ENCODE measurements around the gene GJB2.
"Not testable (repeated sequence)": the region's sequence is repeated elsewhere in the genome, so short reads cannot be mapped to it uniquely, and the experiment has no call there.

The GJB2 gene

DNA sequence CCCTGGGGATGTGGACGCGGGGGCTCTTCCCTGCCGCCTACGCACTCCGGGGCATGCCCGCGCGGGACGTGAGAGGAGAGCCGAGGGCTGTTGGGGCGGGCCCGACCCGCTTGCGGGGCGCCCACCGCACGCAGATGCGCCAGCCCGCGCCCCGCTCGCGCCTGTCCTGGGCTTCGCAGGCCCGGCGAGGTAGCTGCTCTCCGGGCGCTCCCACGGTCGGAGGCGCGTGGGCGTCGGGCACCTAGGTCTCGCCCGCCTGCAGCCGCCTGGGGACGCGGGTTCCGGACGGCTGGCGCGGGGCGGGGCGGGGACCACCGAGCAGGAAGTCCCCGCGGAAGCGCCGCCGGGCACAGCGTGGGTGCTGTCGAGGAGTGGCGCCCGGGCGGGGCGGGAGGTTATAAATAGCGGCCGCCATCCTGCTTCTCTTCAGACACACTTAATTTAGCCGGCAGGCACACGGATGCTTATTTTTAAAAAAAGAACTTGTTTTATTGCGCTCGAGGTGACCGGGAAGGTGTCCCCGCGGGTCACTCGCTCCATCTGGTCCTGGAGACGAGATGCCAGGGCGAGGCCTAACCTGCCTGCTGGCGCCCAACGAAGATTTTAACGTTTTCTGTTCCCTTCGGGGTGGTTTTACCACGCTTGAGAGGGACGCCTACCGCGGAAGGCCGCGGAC is 31.3 kb downstream of the GJB2 start:
- no peak for DNase-seq

DNA sequence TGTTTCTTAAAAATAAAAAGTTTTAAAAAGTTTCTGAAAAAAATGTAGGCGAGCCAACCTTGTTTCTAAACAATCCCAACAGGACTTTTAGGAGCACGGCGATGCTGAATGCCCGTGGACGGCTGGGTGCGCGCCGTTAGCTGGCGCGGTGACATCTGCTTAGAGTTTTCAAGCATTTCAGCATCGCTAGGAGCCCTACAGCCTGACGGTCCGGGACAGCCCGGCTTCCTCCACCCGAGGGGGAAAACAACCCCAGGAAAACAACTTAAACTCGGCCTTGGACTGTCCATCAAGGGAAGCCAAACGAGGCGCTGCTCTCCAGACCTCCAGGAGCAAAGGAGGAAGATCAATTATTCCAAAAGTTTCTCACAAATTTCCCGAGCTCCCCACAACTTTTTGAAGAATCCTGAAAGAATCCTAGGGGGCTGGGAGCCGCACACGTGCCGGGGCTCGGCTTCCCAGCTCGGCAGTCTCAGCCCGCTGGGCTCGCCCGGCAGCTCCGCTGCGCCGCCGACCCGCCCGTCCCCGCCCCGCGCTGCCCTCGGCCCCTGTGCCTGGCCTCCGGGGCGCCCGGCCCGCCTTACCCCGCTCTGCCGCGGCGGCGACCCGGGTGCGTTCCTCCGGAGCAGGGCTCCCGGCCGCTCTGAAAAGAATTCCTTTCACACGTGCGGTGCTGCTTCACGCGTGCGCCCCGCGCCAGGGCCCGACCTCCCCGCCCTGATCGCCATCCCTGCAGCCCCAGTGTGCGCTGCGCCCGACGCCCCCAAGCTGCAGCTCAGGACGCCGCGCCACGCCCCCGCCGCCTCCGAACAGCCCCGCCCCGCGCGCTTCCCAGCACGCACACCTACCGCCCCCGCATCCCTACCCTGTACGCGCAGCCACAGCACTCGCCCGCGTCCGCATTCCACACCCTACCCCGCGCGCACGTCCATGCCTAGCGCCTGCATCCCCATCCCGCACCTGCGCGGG is 32.1 kb downstream of the GJB2 start, which contains the start of gene GJA3:
Gene GJA3, minus strand, starts transcription at position 747 of the 969 bp plus-strand sequence. CDS start 17,764 bp downstream, outside the sequence.
- no peak for DNase-seq

DNA sequence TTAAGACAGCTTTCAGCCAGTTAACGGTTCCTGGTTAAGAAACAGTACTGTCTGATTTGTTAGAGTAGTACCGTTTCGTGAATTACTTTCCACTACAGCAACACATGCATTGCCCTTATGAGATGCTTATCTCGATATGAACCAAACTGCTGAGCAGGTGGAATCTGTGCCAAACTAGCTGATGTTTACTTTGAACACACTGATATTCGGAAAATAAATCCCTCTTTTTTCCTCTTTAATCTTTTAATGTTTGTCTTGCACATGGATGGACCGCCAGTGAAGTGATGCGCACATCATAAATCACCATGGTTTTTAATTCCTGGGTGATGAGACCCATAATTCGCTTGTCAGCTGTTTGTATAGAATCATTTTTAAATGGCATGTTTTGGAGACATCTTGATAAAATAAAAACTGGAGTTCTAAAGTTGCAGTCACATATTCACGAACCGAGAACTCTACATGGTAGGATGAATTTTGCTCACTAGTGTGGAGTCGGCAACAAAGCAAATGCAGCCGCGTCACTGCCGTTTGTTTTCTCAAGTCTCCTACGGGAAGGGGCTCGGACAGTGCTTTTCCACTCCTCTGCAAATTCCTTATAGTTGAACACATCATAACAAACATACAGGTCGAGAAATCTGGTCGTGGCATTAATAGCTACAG is 33.0 kb downstream of the GJB2 start:
- no peak for DNase-seq

DNA sequence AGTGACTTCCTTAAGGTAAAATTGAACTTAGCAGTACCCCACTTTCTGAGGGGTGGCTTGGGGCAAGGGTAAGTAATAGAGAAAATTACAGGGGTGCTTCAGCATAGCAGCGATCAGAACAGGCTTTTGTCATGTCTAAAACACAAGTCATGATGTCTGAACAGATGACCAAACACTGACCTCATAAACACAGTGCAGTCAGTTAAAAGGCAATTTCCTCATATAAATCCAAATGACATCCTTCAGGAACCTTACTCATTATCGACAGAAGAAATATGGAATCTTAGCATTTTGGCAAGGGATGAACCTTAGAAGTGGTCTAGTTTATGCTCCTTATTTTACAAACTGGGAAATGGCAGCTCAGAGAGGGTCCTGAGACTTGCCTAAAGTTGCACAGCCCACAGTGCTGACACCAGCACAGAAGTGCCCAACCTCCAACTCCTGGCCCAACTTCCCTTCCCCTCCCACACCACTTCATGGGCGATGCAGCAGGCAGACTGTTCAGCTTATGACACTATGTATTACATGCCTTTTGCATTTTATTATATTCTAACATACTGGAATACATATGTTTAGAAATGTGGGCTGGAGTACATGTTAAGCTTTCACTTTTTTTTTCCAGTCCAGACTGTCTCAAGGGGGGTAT is 35.5 kb downstream of the GJB2 start:
- no peak for DNase-seq

DNA sequence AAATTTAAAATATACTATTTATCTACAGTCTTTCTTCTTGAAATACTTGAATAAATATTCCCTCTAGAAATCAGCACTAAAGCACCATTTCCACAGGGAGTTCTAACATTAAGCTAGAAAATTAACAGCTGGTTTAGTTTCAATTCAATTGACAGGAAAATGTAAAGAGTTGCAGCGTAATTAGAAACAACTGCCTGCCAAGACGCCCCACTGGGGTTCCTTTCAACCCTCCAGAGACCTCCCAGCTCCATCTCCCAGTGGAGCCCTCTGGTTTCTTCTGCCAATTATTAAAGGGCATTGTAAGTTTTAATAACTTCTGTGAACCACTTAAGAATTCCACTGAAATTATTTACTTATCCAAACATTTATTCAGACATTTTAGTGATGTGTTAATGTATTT is 36.0 kb downstream of the GJB2 start:
- DNase-seq, result no peak

DNA sequence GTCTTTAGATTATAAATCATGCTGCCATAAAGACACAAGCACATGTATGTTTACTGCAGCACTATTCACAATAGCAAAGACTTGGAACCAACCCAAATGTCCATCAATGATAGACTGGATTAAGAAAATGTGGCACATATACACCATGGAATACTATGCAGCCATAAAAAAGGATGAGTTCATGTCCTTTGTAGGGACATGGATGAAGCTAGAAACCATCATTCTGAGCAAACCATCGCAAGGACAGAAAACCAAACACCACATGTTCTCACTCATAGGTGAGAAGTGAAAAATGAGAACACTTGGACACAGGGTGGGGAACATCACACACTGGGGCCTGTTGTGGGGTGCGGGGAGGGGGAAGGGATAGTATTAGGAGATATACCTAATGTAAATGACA is 39.4 kb downstream of the GJB2 start:
- not testable (repeated sequence) for DNase-seq

DNA sequence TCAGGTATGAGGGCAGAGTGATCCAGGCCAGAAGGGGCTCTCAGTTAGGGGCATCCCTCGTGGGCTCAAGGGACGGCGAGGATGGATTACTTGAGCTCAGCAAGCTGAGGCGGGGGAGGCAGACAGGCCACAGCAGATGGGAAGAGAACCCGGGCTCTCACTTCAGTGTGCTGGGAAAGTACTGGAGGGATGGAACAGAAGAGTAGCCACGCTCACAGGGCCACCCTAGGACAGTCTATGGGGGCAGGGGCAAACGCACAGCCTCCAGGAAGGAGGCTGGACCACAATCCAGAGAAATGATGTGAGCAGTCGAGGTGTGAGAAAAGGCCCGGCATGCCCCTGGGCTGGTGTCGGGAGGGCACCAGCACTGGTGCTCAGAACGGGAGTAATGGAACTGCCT is 41.1 kb downstream of the GJB2 start:
- DNase-seq, result no peak

DNA sequence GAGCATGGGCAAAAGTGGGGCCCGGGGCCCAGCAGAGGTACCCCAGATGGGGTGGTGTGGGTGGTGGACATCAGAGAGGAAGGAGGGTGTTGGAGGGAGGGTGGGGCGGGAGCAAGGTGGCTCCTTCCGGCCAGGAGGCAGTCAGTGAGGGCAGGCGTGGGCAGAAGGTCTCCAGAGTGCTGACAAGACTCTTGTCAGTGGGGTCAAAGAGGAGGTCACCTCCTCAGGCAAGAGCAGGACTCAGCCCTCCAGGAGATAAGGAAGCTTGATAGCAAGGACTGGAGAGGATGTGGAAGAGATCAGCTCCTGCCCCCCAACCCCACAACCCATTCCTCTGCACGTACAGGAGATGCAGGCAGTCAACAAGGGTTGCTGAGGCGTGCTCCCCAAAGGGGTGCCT is 41.7 kb downstream of the GJB2 start:
- no peak for DNase-seq

DNA sequence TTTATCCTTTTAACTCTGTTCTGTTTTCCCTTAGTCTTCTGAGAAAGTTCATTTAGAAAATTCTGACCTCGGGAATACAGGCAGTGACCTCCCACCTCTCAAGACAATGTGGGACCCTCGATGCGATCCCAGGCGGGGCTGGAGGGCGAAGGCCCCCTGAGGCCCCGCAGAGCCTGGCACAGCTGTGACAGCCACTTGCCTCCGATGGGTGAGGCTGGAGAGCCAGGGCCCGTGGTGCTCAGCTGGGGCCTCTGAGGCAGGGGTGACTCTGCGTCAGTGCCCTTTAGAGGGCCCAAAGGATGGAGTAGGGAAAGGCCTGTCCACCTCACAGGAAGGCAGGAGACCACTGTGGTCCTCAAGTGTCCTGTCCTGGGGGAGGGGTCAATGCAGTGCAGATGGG is 42.2 kb downstream of the GJB2 start:
- DNase-seq, result no peak

DNA sequence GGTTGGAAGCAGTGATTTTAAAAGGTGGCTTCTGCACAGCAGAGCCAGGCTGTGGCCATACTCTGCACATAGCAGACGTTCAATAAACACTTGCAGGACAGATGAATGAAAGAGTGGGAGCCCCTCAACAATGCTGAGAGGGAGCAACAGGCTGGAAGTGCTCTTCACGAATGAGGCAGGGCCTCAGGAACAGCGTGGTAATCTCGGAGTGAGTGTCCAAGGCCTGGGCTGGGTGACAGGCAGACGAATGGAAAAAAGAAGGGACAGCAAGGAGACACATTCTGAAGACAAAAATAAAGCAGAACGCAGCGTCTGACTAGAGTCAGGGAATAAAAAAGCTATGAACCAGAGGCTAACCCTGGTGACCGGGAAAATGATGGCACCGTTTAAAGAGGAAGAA is 43.0 kb downstream of the GJB2 start:
- no peak for DNase-seq

DNA sequence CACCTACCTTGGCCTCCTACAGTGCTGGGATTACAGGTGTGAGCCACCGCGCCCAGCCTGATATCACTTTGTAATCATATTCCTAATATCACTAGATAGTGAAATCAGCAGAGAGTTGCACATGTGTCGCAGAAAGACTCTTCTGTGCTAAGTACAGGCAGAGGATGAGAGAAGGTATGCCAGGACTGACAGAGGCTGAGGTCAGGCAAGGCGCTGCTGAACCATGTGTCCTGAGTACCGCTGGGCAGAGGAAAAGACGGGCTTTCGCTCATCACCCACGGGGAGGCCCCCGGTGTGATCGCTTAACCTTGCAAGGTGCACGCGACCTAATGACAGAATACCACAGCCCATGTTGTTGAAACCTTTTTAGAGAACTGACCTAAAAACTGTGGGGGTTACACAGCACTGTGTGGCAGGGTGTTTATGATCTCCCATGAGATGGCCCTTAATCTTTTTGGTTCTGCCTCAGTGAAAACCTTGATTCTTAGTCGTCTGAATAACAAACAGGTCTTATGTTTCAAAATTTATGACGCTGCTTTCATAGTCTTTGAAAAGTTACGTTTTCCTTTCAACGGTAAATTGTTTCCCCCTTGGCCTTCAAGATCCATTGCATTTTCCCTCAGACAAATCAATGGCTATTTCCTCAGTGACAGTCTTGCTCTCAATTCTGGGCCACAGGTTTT is 44.1 kb downstream of the GJB2 start:
- DNase-seq, result no peak

DNA sequence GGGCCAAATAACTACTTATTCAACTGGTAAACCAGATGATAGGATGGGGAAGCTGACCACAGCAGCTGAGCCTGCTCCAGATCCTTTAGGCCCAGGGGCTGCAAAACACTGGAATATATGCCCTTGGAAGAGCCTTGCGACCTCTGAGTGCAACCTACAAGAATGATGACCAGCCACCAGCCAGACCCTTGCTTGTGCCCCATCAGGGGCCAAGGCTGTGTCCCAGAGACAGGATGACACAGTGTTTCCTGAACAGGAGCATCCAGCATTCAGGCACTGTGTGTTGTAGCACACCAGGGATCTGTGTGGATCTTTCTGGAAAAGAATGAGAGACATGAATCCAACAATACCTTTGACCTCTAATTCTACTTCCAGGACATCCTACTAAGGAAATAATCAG is 46.4 kb downstream of the GJB2 start:
- no peak for DNase-seq

DNA sequence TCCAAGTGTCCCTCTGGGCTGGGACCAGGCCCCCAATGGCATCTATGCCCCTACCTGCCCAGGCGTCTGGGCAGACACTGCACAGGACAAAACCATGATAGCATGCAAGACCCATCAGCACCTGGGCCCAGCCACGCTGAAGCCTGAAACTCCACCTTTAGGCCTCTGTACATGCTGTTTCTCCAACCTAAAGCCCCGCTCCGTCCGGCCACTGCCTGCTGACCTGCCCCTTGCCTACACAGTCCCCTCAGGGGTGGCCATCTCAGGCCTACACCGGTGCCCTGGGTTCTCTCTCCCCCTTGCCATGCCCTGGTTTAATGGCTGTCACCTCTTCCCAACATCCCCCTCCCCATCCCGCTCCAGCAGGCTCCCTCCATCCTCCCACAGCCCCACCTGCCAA is 47.2 kb downstream of the GJB2 start:
- no peak for DNase-seq

DNA sequence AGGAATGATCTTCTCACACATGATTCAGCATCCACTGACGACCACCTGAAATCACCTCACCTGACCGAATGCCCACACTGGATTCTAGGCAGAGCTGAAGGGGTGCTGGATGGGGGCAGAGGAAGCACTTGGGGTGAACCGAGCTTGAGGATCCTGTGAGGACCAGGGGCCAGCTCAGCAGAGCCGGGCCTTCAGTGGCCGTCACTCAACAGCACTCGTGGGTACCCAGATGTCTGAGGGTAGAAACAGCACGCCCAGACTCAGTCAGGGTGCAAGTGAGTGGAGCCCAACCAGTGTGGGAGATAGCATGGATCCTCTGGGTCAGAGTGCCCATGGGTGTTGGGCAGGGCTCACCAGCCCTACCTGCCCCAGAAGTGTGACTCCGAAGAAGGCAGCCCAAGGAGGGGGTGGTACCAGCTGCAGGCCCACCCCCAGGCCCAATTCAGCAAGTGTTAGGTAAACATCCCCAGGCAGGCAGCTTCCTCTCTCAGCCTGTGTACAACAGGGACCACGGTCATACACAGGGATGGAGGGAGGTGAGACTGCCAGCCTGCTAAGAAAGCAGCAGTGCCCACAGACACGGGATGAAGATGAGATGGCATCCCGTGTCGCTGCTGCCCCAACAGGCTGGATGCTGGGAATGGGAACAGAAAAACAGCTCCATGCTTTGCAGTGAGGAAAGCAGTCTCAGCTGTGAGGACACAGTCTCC is 48.4 kb downstream of the GJB2 start:
- no peak for DNase-seq

DNA sequence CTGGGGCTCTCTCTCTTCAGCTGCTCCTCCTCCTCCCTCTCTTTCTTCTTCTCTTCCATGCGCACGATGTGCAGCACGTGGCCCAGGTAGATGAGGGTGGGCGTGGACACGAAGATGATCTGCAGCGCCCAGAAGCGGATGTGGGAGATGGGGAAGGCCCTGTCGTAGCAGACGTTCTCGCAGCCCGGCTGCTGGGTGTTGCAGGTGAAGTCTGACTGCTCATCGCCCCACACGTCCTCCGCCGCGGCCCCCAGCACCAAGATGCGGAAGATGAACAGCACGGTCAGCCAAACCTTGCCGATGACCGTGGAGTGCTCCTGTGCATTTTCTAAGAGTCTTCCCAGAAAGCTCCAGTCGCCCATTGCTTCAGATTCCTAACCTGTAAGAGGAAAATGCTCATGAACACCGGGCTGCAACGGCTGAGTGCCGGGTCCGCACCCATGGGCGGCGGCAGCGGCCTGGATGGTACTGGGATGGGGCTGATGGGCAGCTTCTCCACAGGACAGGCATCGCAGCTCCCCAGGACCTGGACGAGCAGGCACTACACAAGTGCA is 49.7 kb downstream of the GJB2 start:
- DNase-seq, result no peak

DNA sequence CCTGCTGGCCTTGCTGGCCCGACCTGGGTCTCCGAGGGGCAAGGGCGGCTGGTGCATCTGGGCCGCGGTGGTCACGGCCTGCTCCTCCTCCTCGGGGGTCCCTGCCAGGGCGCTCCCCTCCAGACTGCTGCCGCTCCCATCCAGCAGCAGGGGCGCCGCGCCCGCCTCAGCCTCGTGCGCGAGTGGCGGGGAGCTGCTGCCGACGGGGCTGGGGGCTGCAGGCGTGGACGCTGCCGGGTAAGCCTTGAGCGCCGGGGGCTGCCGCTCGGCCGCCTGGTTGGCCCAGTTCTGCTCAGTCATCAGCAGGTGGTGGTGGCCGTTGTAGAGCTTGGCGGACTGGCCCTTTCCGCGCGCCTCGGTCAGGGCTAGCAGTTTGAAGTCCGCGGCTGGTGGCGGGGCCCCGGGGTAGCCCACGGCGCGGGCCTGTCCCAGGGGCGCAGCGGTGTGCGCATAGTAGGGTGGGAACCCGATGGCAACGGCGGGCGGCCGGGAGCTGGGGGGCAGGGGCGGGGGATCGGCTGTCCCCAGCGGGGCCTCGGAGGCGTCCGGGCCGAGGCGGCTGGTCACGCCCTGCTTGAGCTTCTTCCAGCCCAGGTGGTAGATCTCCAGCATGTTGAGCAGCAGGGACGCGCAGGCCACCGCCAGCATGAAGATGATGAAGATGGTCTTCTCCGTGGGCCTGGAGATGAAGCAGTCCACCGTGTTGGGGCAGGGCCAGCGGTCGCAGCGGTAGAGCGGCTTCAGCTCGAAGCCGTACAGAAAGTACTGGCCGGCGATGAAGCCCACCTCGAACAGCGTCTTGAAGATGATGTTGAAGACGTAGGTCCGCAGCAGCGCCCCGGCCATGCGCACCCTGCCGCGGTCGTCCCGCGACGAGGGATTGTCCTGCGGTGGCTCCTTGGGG is 50.5 kb downstream of the GJB2 start:
- no peak for DNase-seq

DNA sequence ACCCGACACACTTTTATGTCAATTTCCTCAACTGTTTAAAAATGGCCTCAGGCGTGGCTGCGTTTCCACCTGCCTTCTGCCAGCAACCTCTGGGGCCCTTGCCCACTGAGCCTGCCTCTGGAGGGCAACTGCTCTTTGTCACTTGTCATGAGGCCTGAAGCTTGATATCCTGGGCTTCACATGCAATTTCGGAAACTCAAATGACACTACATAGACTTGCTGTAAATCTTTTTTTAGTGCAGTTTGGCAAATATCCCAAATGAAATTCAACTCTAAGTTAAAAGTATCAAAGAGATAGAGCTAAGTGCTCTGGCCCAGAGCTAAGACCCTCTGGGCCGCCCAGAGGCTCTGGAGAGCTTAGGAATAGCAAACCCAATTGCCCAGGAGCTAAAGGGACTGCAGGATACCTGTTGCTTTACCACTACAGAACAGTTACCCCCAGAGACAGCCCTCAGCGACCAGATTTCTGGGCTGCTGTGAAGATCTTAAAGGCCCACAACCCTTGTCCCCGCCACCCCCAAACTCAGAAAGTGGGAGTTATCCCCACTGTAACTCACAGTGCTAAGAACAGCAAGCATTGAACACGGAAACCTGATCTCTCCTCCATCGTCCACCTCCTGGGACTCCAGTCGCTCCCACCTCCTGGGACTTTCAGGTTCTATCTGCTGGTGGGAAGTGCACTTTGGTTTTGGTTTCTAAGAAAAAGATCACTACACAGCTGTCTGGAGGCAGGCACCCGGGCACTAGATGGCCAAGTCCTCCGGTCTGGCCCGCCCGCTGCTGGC is 51.3 kb downstream of the GJB2 start:
- no peak for DNase-seq

DNA sequence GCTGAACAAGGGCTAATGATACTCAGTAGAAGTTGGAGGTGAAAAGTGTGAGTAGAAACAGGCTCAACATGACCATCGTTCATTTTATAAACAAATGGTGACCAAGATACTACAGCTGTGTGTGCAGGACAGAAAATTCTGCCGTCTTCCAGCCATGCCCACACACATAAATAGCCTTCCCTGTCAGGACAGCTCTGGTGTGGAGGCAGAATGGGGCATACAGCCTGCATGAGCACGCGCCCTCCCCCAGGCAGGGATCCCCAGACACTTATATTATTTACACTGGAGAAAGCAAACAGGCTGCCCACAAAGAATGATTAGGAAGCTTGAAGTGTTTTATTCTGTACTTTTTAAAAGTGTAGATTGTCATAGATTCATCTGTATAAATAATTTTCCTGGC is 52.3 kb downstream of the GJB2 start:
- no peak for DNase-seq

DNA sequence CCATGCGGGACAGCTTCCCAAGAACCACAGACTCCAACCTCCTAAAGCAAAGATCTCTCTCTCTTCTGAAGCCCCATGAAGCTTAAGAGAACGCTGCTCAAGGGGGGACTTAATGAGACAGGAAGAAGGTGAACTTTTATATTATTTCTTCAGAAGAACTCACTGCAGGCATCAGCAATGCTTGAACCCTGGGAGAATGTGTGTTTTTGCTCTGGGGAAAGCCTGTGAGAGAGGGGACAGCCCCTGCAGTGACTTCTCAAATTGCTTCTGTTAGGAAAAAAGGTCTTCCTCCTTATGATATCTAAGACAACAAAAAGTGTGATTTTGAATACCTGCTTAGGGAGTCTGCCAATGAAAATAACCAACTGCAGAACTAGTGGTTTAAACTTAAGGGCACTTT is 54.9 kb downstream of the GJB2 start:
- DNase-seq, result no peak

All from cortex of kidney (tissue), 1 donor.